Effector memory CD8-positive, alpha-beta T cell (primary cell): ENCODE data around the gene PAIP1.
"Not testable (repeated sequence)": the region's sequence is repeated elsewhere in the genome, so short reads cannot be mapped to it uniquely, and the experiment has no call there.

Experiments used
- ATAC-seq: fragments of 150-1000 bp; cut with Tn5 transposase; replicated peaks from 2 replicates; pipeline ENCODE4 v1.10.0; 2021; ENCODE audit warnings: mild to moderate bottlenecking, moderate library complexity
- DNase-seq, 3 experiments: peaks; one replicate each; pipeline ENCODE4 v3.0.0; 2021
- H3K27ac Mint-ChIP-seq, 2 donors: one replicate each; pipeline ENCODE4 v1.8.0; 2022; ENCODE audit warnings: mild to moderate bottlenecking in 2 of 2, mixed read lengths in 2 of 2, moderate library complexity in 2 of 2
- H3K27me3 Mint-ChIP-seq, 2 donors: one replicate each; pipeline ENCODE4 v1.8.0; 2022; ENCODE audit warnings: mixed read lengths in 2 of 2
- H3K36me3 Mint-ChIP-seq: one replicate; pipeline ENCODE4 v1.8.0; 2022; ENCODE audit warnings: mild to moderate bottlenecking, moderate library complexity, mixed read lengths; ENCODE audit not compliant: insufficient read depth
- H3K4me1 Mint-ChIP-seq, 2 donors: one replicate each; pipeline ENCODE4 v1.8.0; 2022; ENCODE audit warnings: low read depth in 2 of 2, mixed read lengths in 2 of 2
- H3K4me3 Mint-ChIP-seq, 2 donors: one replicate each; pipeline ENCODE4 v1.8.0; 2022; ENCODE audit warnings: mild to moderate bottlenecking in 2 of 2, mixed read lengths in 2 of 2, moderate library complexity in 2 of 2
- H3K9me3 Mint-ChIP-seq, 2 donors: one replicate each; pipeline ENCODE4 v1.8.0; 2022; ENCODE audit warnings: mixed read lengths in 2 of 2

The PAIP1 gene

GRCh38 chr5:43583724-43584123 lies 26.8 kb upstream of the PAIP1 start:
- no peaks in the 10 kb centered on the region for H3K36me3 Mint-ChIP-seq
- no peak overlapping the region for H3K27ac Mint-ChIP-seq
- no peak overlapping the region for H3K4me3 Mint-ChIP-seq
- H3K9me3 Mint-ChIP-seq, result no peaks in the 10 kb centered on the region
- peaks cover 1 to 2% of the 10 kb centered on the region in 2 donors for H3K4me1 Mint-ChIP-seq
- no peaks in the 10 kb centered on the region for H3K27me3 Mint-ChIP-seq
- ATAC-seq, result no peak
- DNase-seq, result no peak

- no peak overlapping the region for H3K27ac Mint-ChIP-seq
- no peaks in the 10 kb centered on the region for H3K9me3 Mint-ChIP-seq
- ATAC-seq, result no peak
- H3K36me3 Mint-ChIP-seq, result no peaks in the 10 kb centered on the region
- DNase-seq, result no peak
- H3K4me1 Mint-ChIP-seq, result peaks cover 0 to 1% of the 10 kb centered on the region in 2 donors
- no peak overlapping the region for H3K4me3 Mint-ChIP-seq
- no peaks in the 10 kb centered on the region for H3K27me3 Mint-ChIP-seq
Observed at GRCh38 chr5:43582082-43583005, 25.5 kb upstream of the PAIP1 start.

- DNase-seq (no peak), ATAC-seq (no peak)
- Mint-ChIP-seq H3K9me3 (no peaks in the 10 kb centered on the region), H3K36me3 (no peaks in the 10 kb centered on the region), H3K4me1 (peaks cover 0 to 1% of the 10 kb centered on the region in 2 donors), H3K27me3 (no peaks in the 10 kb centered on the region), H3K4me3 (no peak overlapping the region), H3K27ac (no peak overlapping the region)
Observed at GRCh38 chr5:43581398-43581797, 24.5 kb upstream of the PAIP1 start.

GRCh38 chr5:43580402-43581210 lies 23.7 kb upstream of the PAIP1 start:
- not testable (repeated sequence) for H3K27ac Mint-ChIP-seq, H3K4me1 Mint-ChIP-seq, ATAC-seq, H3K36me3 Mint-ChIP-seq, DNase-seq, H3K4me3 Mint-ChIP-seq, H3K27me3 Mint-ChIP-seq, H3K9me3 Mint-ChIP-seq

- H3K27ac Mint-ChIP-seq, result no peak overlapping the region
- no peak overlapping the region for H3K4me3 Mint-ChIP-seq
- peaks cover 0 to 6% of the 10 kb centered on the region in 2 donors for H3K4me1 Mint-ChIP-seq
- H3K36me3 Mint-ChIP-seq, result peaks cover 4% of the 10 kb centered on the region
- H3K9me3 Mint-ChIP-seq, result no peaks in the 10 kb centered on the region
- no peaks in the 10 kb centered on the region for H3K27me3 Mint-ChIP-seq
- DNase-seq, result no peak
- ATAC-seq, result no peak
Observed at GRCh38 chr5:43573058-43573457, 16.2 kb upstream of the PAIP1 start.

GRCh38 chr5:43572357-43572756 lies 15.5 kb upstream of the PAIP1 start:
- ATAC-seq (no peak), DNase-seq (no peak)
- no peaks in the 10 kb centered on the region for H3K9me3 Mint-ChIP-seq
- H3K27ac Mint-ChIP-seq, result peak overlapping the region in 1 of 2 donors; percentile 79
- H3K4me3 Mint-ChIP-seq, result no peak overlapping the region
- H3K27me3 Mint-ChIP-seq, result no peaks in the 10 kb centered on the region
- peaks cover 0 to 6% of the 10 kb centered on the region in 2 donors for H3K4me1 Mint-ChIP-seq
- H3K36me3 Mint-ChIP-seq, result peaks cover 4% of the 10 kb centered on the region

- no peak for ATAC-seq
- H3K4me3 Mint-ChIP-seq, result no peak overlapping the region
- no peak for DNase-seq
- no peaks in the 10 kb centered on the region for H3K9me3 Mint-ChIP-seq
- no peaks in the 10 kb centered on the region for H3K27me3 Mint-ChIP-seq
- peaks cover 0 to 6% of the 10 kb centered on the region in 2 donors for H3K4me1 Mint-ChIP-seq
- peaks cover 4% of the 10 kb centered on the region for H3K36me3 Mint-ChIP-seq
- no peak overlapping the region for H3K27ac Mint-ChIP-seq
Observed at GRCh38 chr5:43571237-43571636, 14.4 kb upstream of the PAIP1 start.

- Mint-ChIP-seq H3K4me1 (peaks cover 0 to 6% of the 10 kb centered on the region in 2 donors), H3K27me3 (no peaks in the 10 kb centered on the region), H3K4me3 (no peak overlapping the region), H3K9me3 (no peaks in the 10 kb centered on the region), H3K36me3 (peaks cover 4% of the 10 kb centered on the region), H3K27ac (no peak overlapping the region)
- DNase-seq (no peak), ATAC-seq (no peak)
Observed at GRCh38 chr5:43570450-43571158, 13.7 kb upstream of the PAIP1 start.

GRCh38 chr5:43569236-43569746 lies 12.4 kb upstream of the PAIP1 start:
- DNase-seq, result no peak
- Mint-ChIP-seq H3K4me3 (no peak overlapping the region), H3K27ac (no peak overlapping the region), H3K27me3 (no peaks in the 10 kb centered on the region), H3K4me1 (no peaks in the 10 kb centered on the region), H3K36me3 (no peaks in the 10 kb centered on the region), H3K9me3 (no peaks in the 10 kb centered on the region)
- no peak for ATAC-seq

GRCh38 chr5:43567967-43568366 lies 11.1 kb upstream of the PAIP1 start:
- H3K27me3 Mint-ChIP-seq, result peaks cover 0 to 7% of the 10 kb centered on the region in 2 donors
- ATAC-seq, result no peak
- H3K36me3 Mint-ChIP-seq, result no peaks in the 10 kb centered on the region
- no peaks in the 10 kb centered on the region for H3K9me3 Mint-ChIP-seq
- H3K4me3 Mint-ChIP-seq, result no peak overlapping the region
- no peaks in the 10 kb centered on the region for H3K4me1 Mint-ChIP-seq
- H3K27ac Mint-ChIP-seq, result no peak overlapping the region
- DNase-seq, result no peak

GRCh38 chr5:43565043-43565442 lies 8.2 kb upstream of the PAIP1 start:
- peaks cover 0 to 36% of the 10 kb centered on the region in 2 donors for H3K27me3 Mint-ChIP-seq
- DNase-seq (no peak), ATAC-seq (no peak)
- no peak overlapping the region for H3K4me3 Mint-ChIP-seq
- H3K9me3 Mint-ChIP-seq, result no peaks in the 10 kb centered on the region
- H3K27ac Mint-ChIP-seq, result no peak overlapping the region
- H3K4me1 Mint-ChIP-seq, result no peaks in the 10 kb centered on the region
- H3K36me3 Mint-ChIP-seq, result no peaks in the 10 kb centered on the region

- H3K4me1 Mint-ChIP-seq, result no peaks in the 10 kb centered on the region
- DNase-seq, result no peak
- no peaks in the 10 kb centered on the region for H3K9me3 Mint-ChIP-seq
- no peak for ATAC-seq
- H3K27me3 Mint-ChIP-seq, result peaks cover 0 to 38% of the 10 kb centered on the region in 2 donors
- H3K27ac Mint-ChIP-seq, result no peak overlapping the region
- no peak overlapping the region for H3K4me3 Mint-ChIP-seq
- no peaks in the 10 kb centered on the region for H3K36me3 Mint-ChIP-seq
Observed at GRCh38 chr5:43564289-43564850, 7.5 kb upstream of the PAIP1 start.

GRCh38 chr5:43563321-43563720 lies 6.4 kb upstream of the PAIP1 start:
- peaks cover 0 to 38% of the 10 kb centered on the region in 2 donors for H3K27me3 Mint-ChIP-seq
- DNase-seq (no peak), ATAC-seq (no peak)
- no peak overlapping the region for H3K27ac Mint-ChIP-seq
- no peaks in the 10 kb centered on the region for H3K9me3 Mint-ChIP-seq
- H3K4me1 Mint-ChIP-seq, result no peaks in the 10 kb centered on the region
- no peak overlapping the region for H3K4me3 Mint-ChIP-seq
- no peaks in the 10 kb centered on the region for H3K36me3 Mint-ChIP-seq
